ENCODE measurements around the gene ACTL8. TPM values are rescaled to one million over a fixed set of nuclear protein-coding genes. Genes with fewer than 3 reads are reported as not detected.

The ACTL8 gene
- total RNA-seq, 1 experiment from 2014 or later, result not detected

DNA sequence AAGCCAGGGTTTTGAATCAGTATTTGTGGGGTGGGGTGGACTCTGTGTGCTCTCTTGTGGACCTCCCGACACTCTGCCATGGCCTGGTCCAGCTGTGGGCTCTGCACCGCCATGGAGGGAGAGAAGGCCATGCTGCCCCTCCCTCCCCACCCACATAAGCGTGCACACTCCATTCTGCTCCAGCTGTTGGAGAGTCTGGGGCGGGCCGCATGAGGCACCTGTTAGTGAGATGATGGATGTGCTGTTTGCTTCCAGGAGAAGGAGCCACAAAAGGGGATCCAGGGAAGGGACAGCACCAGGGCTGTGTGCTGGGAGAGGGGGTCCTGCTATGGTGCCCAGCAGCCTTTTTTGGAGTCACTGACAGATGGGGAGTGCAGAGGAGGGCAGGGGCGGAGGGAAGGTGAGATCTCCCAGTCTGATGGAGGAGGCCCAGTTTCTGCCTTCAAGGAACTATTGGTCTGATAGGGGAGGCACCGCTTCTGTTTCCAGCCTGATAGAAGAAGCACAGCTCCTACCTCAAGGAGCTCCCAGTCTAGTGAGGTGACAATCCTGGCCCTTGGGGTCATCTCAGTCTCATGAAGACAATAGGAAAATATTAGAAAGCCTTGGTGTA is 101.5 kb downstream of the ACTL8 start:
- no peaks in the 10 kb centered on the region for H3K4me1 ChIP-seq (ENCODE audit: control insufficient read depth, insufficient read depth, low read length)
- H3K27ac ChIP-seq (ENCODE audit: low read length), result no peak overlapping the region
- ChIA-PET POLR2A (no interaction called here), CTCF (no interaction called here)
- DNase-seq (ENCODE audit: low read depth, low spot score) (no peak), ATAC-seq (no peak)
- in situ Hi-C loops (cut with HindIII; ENCODE audit: low pct_unique_long_range_greater_than_20kb, low sequenced_read_pairs), result no loop called here
- BruUV-seq (replicated peaks), result no TSS peak
- H3K27me3 ChIP-seq (ENCODE audit: control insufficient read depth, insufficient read depth, low read length), result no peaks in the 10 kb centered on the region; the same call in 1 of the 2 replicates
- H3K4me3 ChIP-seq (ENCODE audit: low read depth in 2 of 2, low read length in 2 of 2), result no peak overlapping the region
- intact Hi-C loops (cut with micrococcal nuclease; ENCODE audit: unreplicated experiment), result no loop called here
- no peaks in the 10 kb centered on the region for H3K36me3 ChIP-seq (ENCODE audit: control insufficient read depth, insufficient read depth, low read length)
- no peak for TF ChIP-seq SIN3A (IDR thresholded peaks at IDR 0.05; ENCODE audit: borderline replicate concordance, insufficient read depth, low read depth, low read length)
- TF ChIP-seq TCF7L2 (IDR thresholded peaks at IDR 0.05; ENCODE audit: low read depth, low read length), result no peak
- TF ChIP-seq, protein P1, sequence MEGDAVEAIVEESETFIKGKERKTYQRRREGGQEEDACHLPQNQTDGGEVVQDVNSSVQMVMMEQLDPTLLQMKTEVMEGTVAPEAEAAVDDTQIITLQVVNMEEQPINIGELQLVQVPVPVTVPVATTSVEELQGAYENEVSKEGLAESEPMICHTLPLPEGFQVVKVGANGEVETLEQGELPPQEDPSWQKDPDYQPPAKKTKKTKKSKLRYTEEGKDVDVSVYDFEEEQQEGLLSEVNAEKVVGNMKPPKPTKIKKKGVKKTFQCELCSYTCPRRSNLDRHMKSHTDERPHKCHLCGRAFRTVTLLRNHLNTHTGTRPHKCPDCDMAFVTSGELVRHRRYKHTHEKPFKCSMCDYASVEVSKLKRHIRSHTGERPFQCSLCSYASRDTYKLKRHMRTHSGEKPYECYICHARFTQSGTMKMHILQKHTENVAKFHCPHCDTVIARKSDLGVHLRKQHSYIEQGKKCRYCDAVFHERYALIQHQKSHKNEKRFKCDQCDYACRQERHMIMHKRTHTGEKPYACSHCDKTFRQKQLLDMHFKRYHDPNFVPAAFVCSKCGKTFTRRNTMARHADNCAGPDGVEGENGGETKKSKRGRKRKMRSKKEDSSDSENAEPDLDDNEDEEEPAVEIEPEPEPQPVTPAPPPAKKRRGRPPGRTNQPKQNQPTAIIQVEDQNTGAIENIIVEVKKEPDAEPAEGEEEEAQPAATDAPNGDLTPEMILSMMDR (IDR thresholded peaks at IDR 0.05), result no peak
- TF ChIP-seq POLR2AphosphoS5 (IDR thresholded peaks at IDR 0.05; ENCODE audit: low read depth, low read length), result no peak
- TF ChIP-seq, protein P2, sequence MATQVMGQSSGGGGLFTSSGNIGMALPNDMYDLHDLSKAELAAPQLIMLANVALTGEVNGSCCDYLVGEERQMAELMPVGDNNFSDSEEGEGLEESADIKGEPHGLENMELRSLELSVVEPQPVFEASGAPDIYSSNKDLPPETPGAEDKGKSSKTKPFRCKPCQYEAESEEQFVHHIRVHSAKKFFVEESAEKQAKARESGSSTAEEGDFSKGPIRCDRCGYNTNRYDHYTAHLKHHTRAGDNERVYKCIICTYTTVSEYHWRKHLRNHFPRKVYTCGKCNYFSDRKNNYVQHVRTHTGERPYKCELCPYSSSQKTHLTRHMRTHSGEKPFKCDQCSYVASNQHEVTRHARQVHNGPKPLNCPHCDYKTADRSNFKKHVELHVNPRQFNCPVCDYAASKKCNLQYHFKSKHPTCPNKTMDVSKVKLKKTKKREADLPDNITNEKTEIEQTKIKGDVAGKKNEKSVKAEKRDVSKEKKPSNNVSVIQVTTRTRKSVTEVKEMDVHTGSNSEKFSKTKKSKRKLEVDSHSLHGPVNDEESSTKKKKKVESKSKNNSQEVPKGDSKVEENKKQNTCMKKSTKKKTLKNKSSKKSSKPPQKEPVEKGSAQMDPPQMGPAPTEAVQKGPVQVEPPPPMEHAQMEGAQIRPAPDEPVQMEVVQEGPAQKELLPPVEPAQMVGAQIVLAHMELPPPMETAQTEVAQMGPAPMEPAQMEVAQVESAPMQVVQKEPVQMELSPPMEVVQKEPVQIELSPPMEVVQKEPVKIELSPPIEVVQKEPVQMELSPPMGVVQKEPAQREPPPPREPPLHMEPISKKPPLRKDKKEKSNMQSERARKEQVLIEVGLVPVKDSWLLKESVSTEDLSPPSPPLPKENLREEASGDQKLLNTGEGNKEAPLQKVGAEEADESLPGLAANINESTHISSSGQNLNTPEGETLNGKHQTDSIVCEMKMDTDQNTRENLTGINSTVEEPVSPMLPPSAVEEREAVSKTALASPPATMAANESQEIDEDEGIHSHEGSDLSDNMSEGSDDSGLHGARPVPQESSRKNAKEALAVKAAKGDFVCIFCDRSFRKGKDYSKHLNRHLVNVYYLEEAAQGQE (IDR thresholded peaks at IDR 0.05; ENCODE audit: insufficient read depth in 1 of 2, low read depth in 2 of 2, low read length in 1 of 2), result no peak
- no peaks in the 10 kb centered on the region for H3K9me3 ChIP-seq (ENCODE audit: control insufficient read depth, insufficient read depth, low read depth, low read length)

DNA sequence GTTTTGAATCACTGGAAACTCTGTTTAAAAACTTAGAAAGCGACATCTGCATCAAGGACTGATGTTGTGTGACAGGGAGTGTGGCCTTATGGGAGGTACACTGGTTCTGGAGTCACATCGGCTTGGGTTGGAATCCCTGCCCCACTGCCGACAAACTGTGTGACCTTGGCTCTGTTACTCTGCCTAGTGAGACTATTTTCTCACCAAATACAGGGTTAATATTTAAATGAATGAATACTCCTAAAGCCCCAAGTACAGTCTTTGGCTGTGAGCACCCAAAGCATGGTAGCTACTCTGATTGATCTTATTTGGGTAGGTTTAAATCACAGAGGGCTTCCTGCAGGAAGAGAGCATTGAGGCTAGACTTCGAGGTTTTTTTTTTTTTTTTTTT is 102.0 kb downstream of the ACTL8 start:
- in situ Hi-C loops (cut with HindIII; ENCODE audit: low pct_unique_long_range_greater_than_20kb, low sequenced_read_pairs), result no loop called here
- Histone ChIP-seq H3K27ac (ENCODE audit: low read length) (no peak overlapping the region), H3K36me3 (ENCODE audit: control insufficient read depth, insufficient read depth, low read length) (no peaks in the 10 kb centered on the region), H3K4me1 (ENCODE audit: control insufficient read depth, insufficient read depth, low read length) (no peaks in the 10 kb centered on the region), H3K9me3 (ENCODE audit: control insufficient read depth, insufficient read depth, low read depth, low read length) (no peaks in the 10 kb centered on the region), H3K27me3 (ENCODE audit: control insufficient read depth, insufficient read depth, low read length) (no peaks in the 10 kb centered on the region; the same call in 1 of the 2 replicates), H3K4me3 (ENCODE audit: low read depth in 2 of 2, low read length in 2 of 2) (no peak overlapping the region)
- CTCF ChIA-PET, result no interaction called here
- BruUV-seq (replicated peaks), result no TSS peak
- intact Hi-C loops (cut with micrococcal nuclease; ENCODE audit: unreplicated experiment), result no loop called here
- TF ChIP-seq POLR2AphosphoS5 (IDR thresholded peaks at IDR 0.05; ENCODE audit: low read depth, low read length), result no peak
- TF ChIP-seq, protein P1 (IDR thresholded peaks at IDR 0.05), result no peak
- TF ChIP-seq SIN3A (IDR thresholded peaks at IDR 0.05; ENCODE audit: borderline replicate concordance, insufficient read depth, low read depth, low read length), result no peak
- TF ChIP-seq, protein P2 (IDR thresholded peaks at IDR 0.05; ENCODE audit: insufficient read depth in 1 of 2, low read depth in 2 of 2, low read length in 1 of 2), result no peak
- no peak for TF ChIP-seq TCF7L2 (IDR thresholded peaks at IDR 0.05; ENCODE audit: low read depth, low read length)
- DNase-seq (ENCODE audit: low read depth, low spot score), result no peak
- POLR2A ChIA-PET, result no interaction called here
- no peak for ATAC-seq

Measured in Panc1 (cell line).